ENCODE results near the gene GJB3.

GRCh38 chr1:34779962-34780361 lies 1.1 kb upstream of the GJB3 start:
- TF ChIP-seq CTCF (IDR thresholded peaks at IDR 0.05) = no peak
- no peak for TF ChIP-seq KDM5A (IDR thresholded peaks at IDR 0.05)
- no peak for TF ChIP-seq HDAC2 (IDR thresholded peaks at IDR 0.05)
- TF ChIP-seq ZFP36 (IDR thresholded peaks at IDR 0.05; ENCODE audit: borderline replicate concordance, partially characterized antibody) = no peak
- no peak for TF ChIP-seq NFE2L2 (conservative IDR thresholded peaks at IDR 0.05; ENCODE audit: low read length)
- no peak for TF ChIP-seq SMC3 (IDR thresholded peaks at IDR 0.05)
- TF ChIP-seq CHD2 (IDR thresholded peaks at IDR 0.05; ENCODE audit: low read length, partially characterized antibody) = no peak
- TF ChIP-seq POLR2A (IDR thresholded peaks at IDR 0.05; ENCODE audit: low read length) = no peak
